Coronary artery (tissue), 2 donors: ENCODE measurements around the gene PHPT1.
A peak's percentile ranks its signal among the peaks of the same experiment; 100 is the strongest.

Experiments
- DNase-seq: peaks from one replicate; pipeline ENCODE4 v3.0.0-alpha.2; 2017; ENCODE audit warnings: low spot score
- H3K27ac ChIP-seq, 2 donors: fragments of 200-600 bp; sonication (generic); one replicate each; pipeline ENCODE4 v1.5.1; 2016 to 2019
- H3K4me3 ChIP-seq: fragments of 200-600 bp; sonication (generic); 2 replicates; pipeline ENCODE4 v1.5.1; 2016; ENCODE audit warnings: mild to moderate bottlenecking, moderate library complexity
- TF ChIP-seq, protein P1 (sequence below): fragments of 200-600 bp; sonication (generic); IDR thresholded peaks from one replicate; pipeline ENCODE4 v1.5.1; 2019; ENCODE audit warnings: antibody characterized with exemption

The PHPT1 gene

DNA sequence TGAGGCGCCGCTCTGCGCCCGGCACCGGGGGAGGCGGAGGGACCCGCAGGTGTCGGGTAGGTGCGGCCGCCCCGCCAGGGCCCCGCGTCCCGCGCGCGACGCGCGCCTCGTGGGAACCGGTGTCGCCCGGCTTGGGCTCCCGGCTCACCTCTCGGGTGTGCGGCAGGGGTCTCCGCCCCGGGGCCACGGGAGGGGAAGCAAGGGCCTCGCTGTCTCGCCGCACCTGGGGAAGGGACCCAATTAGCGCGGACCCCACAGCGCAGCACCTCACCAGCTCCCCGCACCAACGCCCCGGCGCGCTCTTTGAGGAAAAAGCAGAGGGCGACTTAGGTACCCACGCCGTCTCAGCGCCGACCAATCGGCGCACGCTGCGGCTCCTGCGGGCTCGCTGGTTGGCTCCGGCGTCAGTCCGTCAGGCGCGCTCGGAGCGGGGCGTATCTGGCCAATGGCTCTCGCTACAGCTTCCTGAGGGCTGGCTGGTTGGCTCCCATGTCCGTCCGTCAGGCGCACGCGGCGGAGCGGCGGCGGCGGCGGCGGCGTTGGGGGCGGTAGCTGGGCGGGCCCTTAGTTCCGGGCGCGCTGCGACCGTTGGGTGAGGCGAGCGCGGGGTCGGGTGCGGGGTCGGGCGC is 36.9 kb downstream of the PHPT1 start, which contains the start of gene TRAF2:
TSS of gene TRAF2 (plus strand) at position 567 of the 629 bp plus-strand sequence. CDS start 12,225 bp downstream, outside the sequence.
- Histone ChIP-seq H3K4me3 (peak within 1 kb of the TSS; percentile 88), H3K27ac (peak within 1 kb of the TSS; percentile 65 to 87)

GRCh38 chr9:136886610-136887597 is 37.7 kb downstream of the PHPT1 start:
- no peak for DNase-seq
- peak overlapping the region; percentile 65 to 87 for H3K27ac ChIP-seq
- peak overlapping the region; percentile 88 for H3K4me3 ChIP-seq
- TF ChIP-seq, protein P1, sequence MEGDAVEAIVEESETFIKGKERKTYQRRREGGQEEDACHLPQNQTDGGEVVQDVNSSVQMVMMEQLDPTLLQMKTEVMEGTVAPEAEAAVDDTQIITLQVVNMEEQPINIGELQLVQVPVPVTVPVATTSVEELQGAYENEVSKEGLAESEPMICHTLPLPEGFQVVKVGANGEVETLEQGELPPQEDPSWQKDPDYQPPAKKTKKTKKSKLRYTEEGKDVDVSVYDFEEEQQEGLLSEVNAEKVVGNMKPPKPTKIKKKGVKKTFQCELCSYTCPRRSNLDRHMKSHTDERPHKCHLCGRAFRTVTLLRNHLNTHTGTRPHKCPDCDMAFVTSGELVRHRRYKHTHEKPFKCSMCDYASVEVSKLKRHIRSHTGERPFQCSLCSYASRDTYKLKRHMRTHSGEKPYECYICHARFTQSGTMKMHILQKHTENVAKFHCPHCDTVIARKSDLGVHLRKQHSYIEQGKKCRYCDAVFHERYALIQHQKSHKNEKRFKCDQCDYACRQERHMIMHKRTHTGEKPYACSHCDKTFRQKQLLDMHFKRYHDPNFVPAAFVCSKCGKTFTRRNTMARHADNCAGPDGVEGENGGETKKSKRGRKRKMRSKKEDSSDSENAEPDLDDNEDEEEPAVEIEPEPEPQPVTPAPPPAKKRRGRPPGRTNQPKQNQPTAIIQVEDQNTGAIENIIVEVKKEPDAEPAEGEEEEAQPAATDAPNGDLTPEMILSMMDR = no peak

More for the DNA sequence above, 36.9 kb downstream of the PHPT1 start, which contains the start of gene TRAF2:
- DNase-seq = peak; percentile 97
- TF ChIP-seq, protein P1 = no peak

DNA sequence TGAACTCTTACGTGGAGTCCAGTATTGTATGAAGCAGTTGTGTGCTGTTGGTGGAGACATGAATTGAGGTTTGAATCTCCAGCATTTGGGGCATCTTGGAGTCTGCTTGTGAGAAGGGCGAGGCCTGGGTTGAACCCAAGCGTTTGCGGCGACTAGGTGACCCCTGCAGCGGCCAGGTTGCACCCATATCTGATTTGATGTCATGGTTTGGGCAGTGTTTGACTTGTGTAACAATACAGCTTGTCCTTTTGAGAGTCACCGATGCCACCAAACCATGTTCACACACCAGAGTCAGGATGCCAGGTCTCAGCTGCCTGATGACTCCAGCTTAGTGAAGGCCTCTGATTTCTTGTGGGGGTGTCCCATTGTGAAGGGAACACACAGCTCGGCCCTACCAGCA is 39.2 kb downstream of the PHPT1 start:
- Histone ChIP-seq H3K4me3 (no peak overlapping the region), H3K27ac (no peak overlapping the region)
- TF ChIP-seq, protein P1 = no peak
- no peak for DNase-seq

- Histone ChIP-seq H3K27ac (no peak overlapping the region), H3K4me3 (no peak overlapping the region)
- DNase-seq = no peak
- TF ChIP-seq, protein P1 = no peak
These were observed 40.6 kb downstream of the PHPT1 start for GRCh38 chr9:136889858-136890257.

- TF ChIP-seq, protein P1 = no peak
These were observed 41.5 kb downstream of the PHPT1 start for GRCh38 chr9:136890661-136891060.

GRCh38 chr9:136896027-136896426 is 46.8 kb downstream of the PHPT1 start:
- H3K4me3 ChIP-seq = no peak overlapping the region
- TF ChIP-seq, protein P1 = no peak
- no peak for DNase-seq
- no peak overlapping the region for H3K27ac ChIP-seq

More at GRCh38 chr9:136890661-136891060, 41.5 kb downstream of the PHPT1 start:
- no peak for DNase-seq
- Histone ChIP-seq H3K27ac (no peak overlapping the region), H3K4me3 (no peak overlapping the region)
